Dendritic cell treated with granulocyte-macrophage colony-stimulating factor and Interleukin-4, amounts not matched to agents 40 ng/mL and 50 ng/mL, for 4 days (primary cell): Measurements from ENCODE around the gene FAM171A1.
"Not testable (repeated sequence)": the region's sequence is repeated elsewhere in the genome, so short reads cannot be mapped to it uniquely, and the experiment has no call there.

Source experiments
- H3K27ac Mint-ChIP-seq: one replicate; pipeline ENCODE4 v1.8.0; 2022; ENCODE audit warnings: mild to moderate bottlenecking, mixed read lengths
- H3K27me3 Mint-ChIP-seq: one replicate; pipeline ENCODE4 v1.8.0; 2022; ENCODE audit warnings: mild to moderate bottlenecking, mixed read lengths
- H3K36me3 Mint-ChIP-seq: one replicate; pipeline ENCODE4 v1.8.0; 2022; ENCODE audit warnings: low read depth, mixed read lengths
- H3K4me1 Mint-ChIP-seq: one replicate; pipeline ENCODE4 v1.8.0; 2022; ENCODE audit warnings: low read depth, mixed read lengths
- H3K4me3 Mint-ChIP-seq: one replicate; pipeline ENCODE4 v1.8.0; 2022; ENCODE audit warnings: mild to moderate bottlenecking, moderate library complexity, mixed read lengths
- H3K9me3 Mint-ChIP-seq: one replicate; pipeline ENCODE4 v1.8.0; 2022; ENCODE audit warnings: mixed read lengths
- intact Hi-C: fragments of 100-400 bp; cut with micrococcal nuclease; formaldehyde crosslinking; loops from one replicate; pipeline ENCODE4 v1.15.0; 2022

FAM171A1 gene

DNA sequence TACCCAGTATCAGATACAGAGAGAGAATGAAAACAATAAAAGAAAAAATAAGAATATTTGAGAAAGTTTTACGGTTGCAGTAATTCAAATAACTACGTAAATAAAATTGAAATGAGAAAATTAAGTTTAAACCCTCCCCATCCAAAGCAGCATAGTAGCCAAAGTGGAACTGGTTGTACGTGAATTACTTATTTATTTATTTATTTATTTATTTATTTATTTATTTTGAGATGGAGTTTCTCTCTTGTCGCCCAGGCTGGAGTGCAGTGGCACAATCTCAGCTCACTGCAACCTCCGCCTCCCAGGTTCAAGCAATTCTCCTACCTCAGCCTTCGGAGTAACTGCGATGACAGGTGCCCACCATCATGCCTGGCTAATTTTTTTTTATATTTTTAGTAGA is 17.1 kb upstream of the FAM171A1 start:
- intact Hi-C loops, H3K27ac Mint-ChIP-seq, H3K4me3 Mint-ChIP-seq, H3K36me3 Mint-ChIP-seq, H3K9me3 Mint-ChIP-seq, H3K4me1 Mint-ChIP-seq: not testable (repeated sequence)
- peaks cover 24% of the 10 kb centered on the region for H3K27me3 Mint-ChIP-seq

DNA sequence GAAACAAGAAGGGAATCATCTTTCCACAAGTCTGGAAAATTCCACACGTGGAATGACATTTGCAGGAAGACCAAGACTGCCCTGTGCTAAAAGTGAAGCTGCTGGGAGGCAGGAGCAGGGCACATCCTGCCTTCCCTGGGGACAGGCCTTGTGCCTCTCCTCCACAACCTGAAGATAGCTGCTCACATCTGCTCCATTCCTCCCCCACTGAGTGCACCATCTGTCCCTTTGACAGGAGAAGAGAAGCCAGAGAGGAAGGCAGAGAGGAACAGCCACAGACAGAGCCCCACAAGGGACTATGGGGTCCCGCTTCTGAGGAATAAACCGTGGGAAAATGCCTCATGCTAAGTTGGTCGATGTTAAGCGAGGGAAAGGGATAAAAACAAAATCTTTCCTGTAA is 15.9 kb upstream of the FAM171A1 start:
- no peaks in the 10 kb centered on the region for H3K36me3 Mint-ChIP-seq
- no peak overlapping the region for H3K27ac Mint-ChIP-seq
- H3K27me3 Mint-ChIP-seq, result peaks cover 26% of the 10 kb centered on the region
- no peaks in the 10 kb centered on the region for H3K9me3 Mint-ChIP-seq
- no peaks in the 10 kb centered on the region for H3K4me1 Mint-ChIP-seq
- H3K4me3 Mint-ChIP-seq, result no peak overlapping the region
- intact Hi-C loops, result no loop called here

DNA sequence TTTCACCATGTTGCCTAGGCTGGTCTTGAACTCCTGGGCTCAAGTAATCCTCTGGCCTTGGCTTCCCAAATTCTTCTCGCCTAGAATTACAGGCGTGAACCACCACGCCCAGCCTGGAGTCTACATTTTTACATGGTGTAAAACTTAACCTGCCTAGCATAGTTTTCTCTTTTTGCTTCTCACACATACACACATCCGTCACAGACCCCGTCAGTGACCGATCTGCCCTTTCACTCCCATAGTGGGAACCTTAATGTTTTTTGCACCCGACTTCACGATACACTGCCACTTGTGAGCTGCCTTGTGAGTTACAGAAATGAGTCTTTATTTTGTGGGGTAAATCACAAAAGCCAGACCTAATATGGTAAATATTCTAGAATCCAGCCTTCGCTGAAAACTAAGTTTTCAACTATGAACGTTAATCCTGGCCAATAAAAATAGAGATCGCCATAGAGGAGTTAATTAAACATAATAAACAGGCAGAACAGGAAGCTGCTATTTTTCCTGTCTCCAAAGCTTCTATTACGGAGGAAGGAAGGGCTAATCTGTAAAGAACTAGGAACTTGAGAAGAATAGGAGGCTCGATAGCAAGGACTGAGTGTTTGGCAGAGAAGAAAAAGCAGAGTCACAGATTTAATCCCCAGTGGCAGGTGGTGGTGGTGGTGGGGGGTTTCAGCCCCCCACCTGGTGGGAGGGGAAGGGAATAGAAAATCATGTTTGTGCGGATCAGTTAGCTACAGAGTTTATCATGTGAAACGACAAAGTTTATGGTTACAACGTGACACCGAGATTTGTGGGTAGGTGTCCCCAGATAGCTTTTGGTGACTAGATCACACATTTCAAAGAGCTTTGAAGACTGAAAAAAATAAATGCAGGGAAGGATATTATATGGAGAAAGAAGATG is 14.7 kb upstream of the FAM171A1 start:
- no peaks in the 10 kb centered on the region for H3K9me3 Mint-ChIP-seq
- peaks cover 28% of the 10 kb centered on the region for H3K27me3 Mint-ChIP-seq
- no peaks in the 10 kb centered on the region for H3K4me1 Mint-ChIP-seq
- H3K36me3 Mint-ChIP-seq, result no peaks in the 10 kb centered on the region
- intact Hi-C loops, result no loop called here
- H3K4me3 Mint-ChIP-seq, result no peak overlapping the region
- H3K27ac Mint-ChIP-seq, result no peak overlapping the region

DNA sequence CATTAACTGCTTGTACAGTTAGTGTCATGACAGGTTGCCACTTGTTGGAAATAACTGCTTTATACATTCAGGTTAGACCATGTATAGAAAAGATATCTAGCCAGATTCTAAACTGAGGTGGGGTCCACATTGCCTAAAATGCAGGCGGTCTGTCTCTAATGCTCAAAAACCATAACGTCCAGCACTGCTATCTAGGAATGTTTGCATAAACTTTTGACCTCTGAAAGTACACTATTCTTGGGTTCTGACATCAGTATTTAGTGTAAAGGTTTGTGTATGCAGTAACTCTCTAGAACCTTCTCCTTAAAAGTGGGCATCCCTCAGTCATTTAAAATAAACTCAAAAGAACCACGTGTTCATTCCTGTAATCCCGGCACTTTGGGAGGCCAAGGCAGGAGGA is 10.3 kb upstream of the FAM171A1 start:
- Mint-ChIP-seq H3K4me3 (no peak overlapping the region), H3K4me1 (no peaks in the 10 kb centered on the region), H3K27me3 (peaks cover 33% of the 10 kb centered on the region), H3K36me3 (no peaks in the 10 kb centered on the region), H3K27ac (no peak overlapping the region), H3K9me3 (no peaks in the 10 kb centered on the region)
- intact Hi-C loops, result no loop called here

DNA sequence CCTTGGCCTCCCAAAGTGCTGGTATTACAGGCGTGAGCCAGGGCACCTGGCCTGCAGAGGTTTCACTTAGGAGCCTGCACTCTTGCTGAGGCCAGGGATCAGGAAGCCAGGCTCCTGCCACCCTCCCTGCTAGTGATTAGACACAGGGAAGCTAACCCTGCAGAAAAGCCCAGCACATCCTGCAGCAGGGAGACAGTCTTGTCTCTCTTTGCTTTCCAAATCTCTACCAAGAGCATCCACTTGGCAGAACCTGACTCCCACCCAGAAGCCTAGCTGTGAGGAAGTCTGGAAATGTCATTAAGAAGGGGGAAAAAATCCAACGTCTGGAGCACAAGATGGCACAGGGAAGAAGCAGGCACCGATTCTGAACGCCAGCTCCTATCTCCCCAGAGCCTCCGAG is 8.0 kb upstream of the FAM171A1 start:
- peaks cover 38% of the 10 kb centered on the region for H3K27me3 Mint-ChIP-seq
- H3K9me3 Mint-ChIP-seq, result no peaks in the 10 kb centered on the region
- no peak overlapping the region for H3K27ac Mint-ChIP-seq
- intact Hi-C loops, result no loop called here
- no peaks in the 10 kb centered on the region for H3K4me1 Mint-ChIP-seq
- no peak overlapping the region for H3K4me3 Mint-ChIP-seq
- no peaks in the 10 kb centered on the region for H3K36me3 Mint-ChIP-seq

DNA sequence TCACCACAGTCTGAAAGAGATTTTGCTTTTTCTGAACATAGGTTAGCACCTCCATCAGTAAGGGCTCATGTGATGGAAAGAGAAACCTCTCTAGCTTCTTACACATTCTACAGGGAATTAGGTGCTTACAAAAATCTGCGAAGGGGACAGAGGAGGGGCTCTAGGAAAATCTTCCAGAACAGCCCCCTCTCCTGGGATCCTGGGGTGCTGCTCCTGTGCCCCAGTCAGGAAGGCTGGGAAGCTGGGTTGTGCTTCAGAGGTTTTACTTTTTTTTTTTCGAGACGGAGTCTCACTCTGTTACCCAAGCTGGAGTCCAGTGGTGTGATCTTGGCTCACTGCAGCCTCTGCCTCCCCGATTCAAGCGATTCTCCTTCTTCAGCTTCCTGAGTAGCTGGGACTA is 7.5 kb upstream of the FAM171A1 start:
- Mint-ChIP-seq H3K27ac (no peak overlapping the region), H3K9me3 (no peaks in the 10 kb centered on the region), H3K4me1 (no peaks in the 10 kb centered on the region), H3K4me3 (no peak overlapping the region), H3K27me3 (peaks cover 43% of the 10 kb centered on the region), H3K36me3 (no peaks in the 10 kb centered on the region)
- intact Hi-C loops, result no loop called here

DNA sequence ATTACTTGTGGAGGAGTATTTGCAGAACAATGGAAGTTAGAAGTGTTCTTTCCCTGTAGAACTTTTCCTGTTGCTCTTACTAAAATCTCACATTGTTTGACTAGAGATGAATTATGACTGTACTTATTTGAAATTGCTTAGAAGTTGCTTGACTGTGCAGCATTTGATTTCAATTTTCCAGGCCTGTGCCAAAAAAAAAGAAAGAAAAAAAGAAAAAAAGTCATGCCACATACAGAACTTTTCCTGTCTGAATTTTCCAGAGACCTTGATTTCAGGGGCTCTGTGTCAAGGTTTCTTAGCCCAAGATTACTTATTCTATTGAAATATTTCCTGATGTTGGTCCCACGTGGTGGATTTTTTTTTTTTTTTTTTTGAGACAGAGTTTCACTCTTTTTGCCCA is 3.5 kb upstream of the FAM171A1 start:
- Mint-ChIP-seq H3K36me3 (no peaks in the 10 kb centered on the region), H3K4me3 (no peak overlapping the region), H3K27ac (no peak overlapping the region), H3K9me3 (no peaks in the 10 kb centered on the region), H3K27me3 (peaks cover 66% of the 10 kb centered on the region), H3K4me1 (no peaks in the 10 kb centered on the region)
- intact Hi-C loops, result no loop called here

DNA sequence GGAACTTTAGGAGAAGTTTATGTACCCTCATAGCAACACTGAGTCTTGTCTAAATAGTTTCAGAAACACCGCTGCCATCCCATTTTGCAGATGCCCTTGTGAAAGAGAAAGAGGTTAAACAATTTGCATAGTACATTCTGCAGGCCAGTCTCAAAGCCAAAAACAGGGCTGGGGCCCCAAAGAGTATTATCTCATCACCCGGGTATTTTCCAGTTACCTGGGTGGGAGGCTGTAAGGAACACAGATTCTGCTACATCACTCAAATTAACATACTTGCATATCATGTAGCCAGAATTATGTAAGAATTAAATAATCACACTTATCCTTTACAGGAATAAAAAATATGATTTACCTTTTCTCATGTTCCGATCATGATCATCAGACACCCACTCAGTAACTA is 3.1 kb upstream of the FAM171A1 start:
- Mint-ChIP-seq H3K4me3 (no peak overlapping the region), H3K27ac (no peak overlapping the region), H3K27me3 (peaks cover 70% of the 10 kb centered on the region), H3K9me3 (no peaks in the 10 kb centered on the region), H3K4me1 (no peaks in the 10 kb centered on the region), H3K36me3 (no peaks in the 10 kb centered on the region)
- intact Hi-C loops, result no loop called here

DNA sequence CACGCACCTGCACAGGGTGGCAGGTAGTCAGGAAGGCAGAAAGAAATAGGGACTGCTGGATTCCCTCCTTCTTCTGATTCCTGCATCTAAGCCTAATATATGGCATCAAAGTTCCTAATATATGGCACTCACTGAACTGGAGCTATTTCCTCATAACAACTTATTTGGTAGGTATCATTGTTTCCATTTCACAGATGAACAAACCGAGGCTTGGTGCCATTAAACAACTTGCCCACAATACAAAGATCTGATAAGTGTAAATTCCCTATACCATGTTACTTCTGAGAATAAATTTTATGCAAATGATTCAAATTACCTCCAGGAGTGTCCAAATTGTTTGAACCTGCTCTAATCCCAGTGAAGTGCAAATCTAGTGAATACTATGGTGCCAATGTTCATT is 2.1 kb upstream of the FAM171A1 start:
- Mint-ChIP-seq H3K27ac (no peak overlapping the region), H3K4me1 (no peaks in the 10 kb centered on the region), H3K9me3 (no peaks in the 10 kb centered on the region), H3K36me3 (no peaks in the 10 kb centered on the region), H3K4me3 (no peak overlapping the region), H3K27me3 (peaks cover 70% of the 10 kb centered on the region)
- intact Hi-C loops, result no loop called here

DNA sequence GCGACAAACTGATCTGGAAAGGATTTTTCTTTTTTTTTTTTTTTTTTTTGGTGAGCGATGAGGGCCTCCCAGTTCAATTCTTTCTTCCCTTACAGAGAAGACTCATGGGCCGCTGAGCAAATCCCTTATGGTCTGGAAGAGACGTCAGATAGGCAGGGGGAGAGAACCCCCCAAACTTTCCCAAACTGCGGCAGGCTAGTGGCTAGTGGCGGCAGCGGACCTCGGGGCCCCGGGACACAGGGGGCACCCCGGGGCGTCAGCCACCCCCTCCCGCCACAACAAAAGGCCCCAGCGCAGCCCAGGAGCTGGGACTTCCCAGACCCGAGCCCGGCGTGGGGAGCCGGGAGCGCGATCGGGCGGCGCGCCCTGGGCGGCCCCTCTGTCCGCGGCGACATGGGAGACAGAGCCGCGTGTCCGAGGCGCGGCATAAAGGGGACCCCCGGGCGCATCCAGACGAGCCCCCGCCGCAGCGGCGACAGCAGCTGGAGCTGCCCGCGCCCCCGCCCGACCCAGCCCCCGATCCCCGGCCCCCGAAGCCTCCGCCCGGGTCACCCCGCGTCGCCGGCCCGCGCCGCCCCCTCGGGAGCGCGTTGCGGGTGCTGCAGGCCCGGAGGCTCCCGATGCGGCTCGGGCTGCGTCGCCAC is 755 bp downstream of the FAM171A1 start:
- H3K27ac Mint-ChIP-seq, result no peak overlapping the region
- intact Hi-C loops, result no loop called here
- peak overlapping the region; percentile 30 for H3K4me3 Mint-ChIP-seq
- peaks cover 74% of the 10 kb centered on the region for H3K27me3 Mint-ChIP-seq
- H3K36me3 Mint-ChIP-seq, result no peaks in the 10 kb centered on the region
- H3K9me3 Mint-ChIP-seq, result no peaks in the 10 kb centered on the region
- no peaks in the 10 kb centered on the region for H3K4me1 Mint-ChIP-seq

DNA sequence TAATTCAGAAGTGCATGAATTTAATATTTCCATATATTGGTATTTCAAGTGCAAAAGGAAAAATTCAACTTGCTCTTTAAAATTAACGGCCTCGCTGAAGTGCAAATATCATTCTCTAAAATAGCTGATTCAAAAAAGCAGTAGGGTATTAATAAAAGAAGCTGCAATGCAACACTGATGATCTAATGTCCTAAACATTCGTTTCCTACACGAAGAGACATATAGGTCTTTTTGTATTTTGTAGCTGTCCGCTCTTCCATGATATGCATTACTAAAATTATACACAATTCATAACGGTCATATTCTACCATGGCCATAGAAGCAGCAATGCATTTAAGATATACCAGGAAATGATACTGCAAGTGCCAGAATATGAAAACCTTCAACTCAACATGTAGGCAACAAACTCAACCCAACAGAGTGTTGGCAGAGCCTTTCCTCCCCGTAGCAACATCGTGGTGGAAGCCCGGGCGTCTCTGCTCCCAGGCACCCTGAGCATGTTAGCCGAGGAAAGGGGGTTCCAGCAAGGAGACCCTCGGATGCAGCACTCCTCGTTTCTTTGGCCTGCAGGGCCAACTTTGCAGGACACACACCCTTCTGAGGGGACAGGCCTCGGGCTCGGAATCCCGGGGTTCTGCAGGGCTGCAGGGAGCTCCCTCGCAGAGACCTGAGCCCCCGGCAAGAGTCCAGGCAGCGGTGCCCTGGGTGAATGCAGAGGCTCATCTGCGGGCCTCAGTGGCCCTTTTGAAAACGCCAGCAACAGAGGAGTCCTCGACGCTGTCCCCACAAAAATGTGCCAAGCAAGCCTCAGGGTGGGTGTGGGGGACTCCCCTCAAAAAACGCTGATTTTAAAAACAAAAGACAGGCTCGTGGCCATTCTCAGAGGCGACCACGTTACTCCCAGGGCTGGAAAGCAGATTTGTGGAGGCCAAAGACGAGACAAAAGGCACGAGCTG is 1.6 kb downstream of the FAM171A1 start:
- no peaks in the 10 kb centered on the region for H3K4me1 Mint-ChIP-seq
- no peaks in the 10 kb centered on the region for H3K9me3 Mint-ChIP-seq
- peaks cover 74% of the 10 kb centered on the region for H3K27me3 Mint-ChIP-seq
- peak overlapping the region; percentile 30 for H3K4me3 Mint-ChIP-seq
- no peaks in the 10 kb centered on the region for H3K36me3 Mint-ChIP-seq
- H3K27ac Mint-ChIP-seq, result no peak overlapping the region
- intact Hi-C loops, result no loop called here

DNA sequence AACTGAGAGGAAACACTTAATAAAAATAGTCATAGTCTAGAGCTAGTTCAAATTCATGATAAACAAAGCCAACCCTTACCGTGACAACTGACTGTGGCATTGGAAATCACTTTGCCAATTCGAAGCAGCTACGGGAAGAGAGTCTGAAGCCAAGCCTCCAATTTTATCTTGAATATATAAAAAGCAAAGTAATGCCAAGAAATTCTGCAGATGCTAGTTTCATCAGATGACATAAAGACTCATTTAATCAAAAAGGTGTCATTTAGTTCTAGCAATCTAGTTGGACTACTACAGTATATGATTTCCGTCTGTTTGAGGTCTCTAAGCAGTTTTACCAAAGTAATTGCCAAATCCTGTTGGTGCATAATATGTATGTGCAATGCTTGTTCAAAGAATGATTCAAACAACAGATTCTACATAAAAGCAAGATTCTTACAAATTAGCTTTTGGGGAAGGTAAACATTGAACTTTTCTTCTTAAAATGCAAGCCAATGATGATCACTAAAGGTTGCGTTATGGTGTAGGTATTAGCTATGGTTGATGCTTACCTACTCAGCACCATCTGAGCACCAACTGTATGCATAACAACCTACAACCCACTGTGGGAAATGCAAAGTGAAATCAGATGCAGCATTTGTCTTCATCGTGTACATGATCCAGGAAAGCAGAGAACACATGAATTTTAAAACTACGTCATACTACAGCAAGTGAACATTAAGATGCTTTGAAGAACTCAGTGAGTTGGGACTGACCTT is 2.8 kb downstream of the FAM171A1 start:
- Mint-ChIP-seq H3K36me3 (no peaks in the 10 kb centered on the region), H3K27ac (no peak overlapping the region)
- intact Hi-C loops, result no loop called here

DNA sequence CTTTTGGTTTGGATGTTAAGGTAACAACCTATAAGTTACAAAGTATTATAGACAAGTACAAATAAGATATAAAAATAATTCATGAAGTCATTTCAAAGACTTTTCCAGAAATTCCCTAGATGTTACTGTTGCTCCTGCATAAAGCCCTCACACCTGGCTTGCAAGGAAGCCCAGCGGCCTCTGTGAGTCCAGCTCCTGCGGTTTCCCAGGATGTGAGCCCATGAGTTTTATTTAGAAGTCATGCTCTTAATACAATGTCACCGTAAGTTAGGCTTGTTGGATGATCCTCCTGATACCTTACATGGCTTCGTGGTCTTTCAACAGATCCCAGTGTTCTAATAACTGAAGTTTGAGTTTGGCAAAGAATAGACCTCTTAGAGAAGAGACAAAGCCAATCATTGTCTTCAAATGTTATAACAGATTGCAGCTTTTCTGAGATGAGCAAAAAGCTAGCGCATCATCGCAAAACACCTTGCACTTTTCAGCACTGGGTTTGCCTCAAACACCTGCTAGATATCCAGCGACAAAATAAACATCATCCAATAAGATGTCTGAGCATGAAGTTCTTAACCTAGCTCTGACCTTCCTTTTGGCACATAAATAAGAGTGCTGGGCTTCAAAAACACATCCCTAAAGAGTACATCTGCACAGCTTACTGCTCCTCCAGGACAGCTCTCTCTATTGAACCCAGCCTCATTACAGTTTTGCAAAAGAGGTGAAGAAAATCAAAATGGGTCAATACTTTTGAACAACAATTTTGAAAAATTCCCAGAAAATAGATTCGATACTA is 3.6 kb downstream of the FAM171A1 start:
- H3K27ac Mint-ChIP-seq, result no peak overlapping the region
- H3K4me3 Mint-ChIP-seq, result no peak overlapping the region
- H3K4me1 Mint-ChIP-seq, result no peaks in the 10 kb centered on the region
- no peaks in the 10 kb centered on the region for H3K9me3 Mint-ChIP-seq
- H3K36me3 Mint-ChIP-seq, result no peaks in the 10 kb centered on the region
- H3K27me3 Mint-ChIP-seq, result peaks cover 68% of the 10 kb centered on the region
- intact Hi-C loops, result no loop called here

More for the DNA sequence above, 2.8 kb downstream of the FAM171A1 start:
- H3K4me3 Mint-ChIP-seq, result no peak overlapping the region
- H3K4me1 Mint-ChIP-seq, result no peaks in the 10 kb centered on the region
- peaks cover 71% of the 10 kb centered on the region for H3K27me3 Mint-ChIP-seq
- H3K9me3 Mint-ChIP-seq, result no peaks in the 10 kb centered on the region
